Nephron (organoid): ENCODE measurements around the gene G6PD.
"Not testable (repeated sequence)": the region's sequence is repeated elsewhere in the genome, so short reads cannot be mapped to it uniquely, and the experiment has no call there.

Experiments used
- H3K27ac Mint-ChIP-seq, 3 experiments: 2 replicates each; pipeline ENCODE4 v1.8.0; 2020; ENCODE audit warnings: mixed read lengths in 3 of 3, mild to moderate bottlenecking in 2 of 3, moderate library complexity in 1 of 3
- H3K27me3 Mint-ChIP-seq: 2 replicates; pipeline ENCODE4 v1.8.0; 2021; ENCODE audit warnings: low read depth, mild to moderate bottlenecking, moderate library complexity, mixed read lengths
- H3K36me3 Mint-ChIP-seq: 2 replicates; pipeline ENCODE4 v1.8.0; 2020; ENCODE audit warnings: low read depth, mixed read lengths
- H3K4me1 Mint-ChIP-seq: 2 replicates; pipeline ENCODE4 v1.8.0; 2020; ENCODE audit warnings: mixed read lengths
- H3K4me3 Mint-ChIP-seq, 3 experiments: 2 replicates each; pipeline ENCODE4 v1.8.0; 2020; ENCODE audit warnings: mild to moderate bottlenecking in 3 of 3, mixed read lengths in 3 of 3, moderate library complexity in 2 of 3
- H3K9me3 Mint-ChIP-seq: 2 replicates; pipeline ENCODE4 v1.8.0; 2020; ENCODE audit warnings: mixed read lengths
- TF ChIP-seq, protein P1 (sequence below), 3 experiments: fragments of 200-600 bp; sonication (generic); IDR thresholded peaks; one replicate each; pipeline ENCODE4 v1.5.0; 2021; ENCODE audit warnings: antibody characterized with exemption in 3 of 3; ENCODE audit not compliant: unreplicated experiment in 3 of 3

G6PD gene

DNA sequence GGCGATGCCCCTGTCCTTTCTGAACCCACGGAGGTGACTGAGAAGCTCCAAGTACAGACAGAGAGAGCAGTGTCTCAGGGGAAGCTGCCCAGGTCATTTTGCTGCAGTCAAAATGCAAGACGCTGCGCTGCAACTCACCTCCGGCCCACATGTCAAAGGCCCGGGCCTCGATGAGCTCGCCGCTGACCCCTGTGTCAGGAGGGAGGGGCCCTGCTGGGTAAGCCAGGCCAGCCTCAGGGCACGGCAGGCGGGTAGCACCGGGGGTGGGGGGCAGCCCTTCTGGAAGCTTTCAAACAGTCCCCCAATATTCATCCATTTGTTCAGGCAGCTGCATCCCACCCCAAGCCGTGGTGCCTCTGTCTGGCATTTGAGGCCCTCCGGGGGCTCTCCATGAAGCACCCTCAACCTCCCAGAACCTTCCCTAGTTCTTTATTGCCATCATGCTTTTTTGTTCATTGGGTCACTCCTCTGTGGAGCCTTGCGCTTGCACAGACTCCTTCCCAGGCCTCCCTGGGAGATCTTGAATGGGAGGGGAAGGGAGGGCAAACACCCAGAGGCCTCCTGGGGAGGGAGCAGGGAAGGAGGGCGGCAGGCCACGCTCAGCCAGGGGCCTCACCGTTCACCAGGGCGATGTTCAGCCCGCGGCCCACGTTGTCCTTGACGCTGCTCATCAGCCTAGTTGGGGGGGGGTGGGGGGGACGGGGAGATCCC lies 38.8 kb downstream of the G6PD start:
- Mint-ChIP-seq H3K4me1 (no peaks in the 10 kb centered on the region), H3K27ac (no peak overlapping the region), H3K27me3 (peaks cover 3% of the 10 kb centered on the region), H3K9me3 (peaks cover 18% of the 10 kb centered on the region), H3K4me3 (no peak overlapping the region), H3K36me3 (peaks cover 31% of the 10 kb centered on the region)
- TF ChIP-seq, protein P1, sequence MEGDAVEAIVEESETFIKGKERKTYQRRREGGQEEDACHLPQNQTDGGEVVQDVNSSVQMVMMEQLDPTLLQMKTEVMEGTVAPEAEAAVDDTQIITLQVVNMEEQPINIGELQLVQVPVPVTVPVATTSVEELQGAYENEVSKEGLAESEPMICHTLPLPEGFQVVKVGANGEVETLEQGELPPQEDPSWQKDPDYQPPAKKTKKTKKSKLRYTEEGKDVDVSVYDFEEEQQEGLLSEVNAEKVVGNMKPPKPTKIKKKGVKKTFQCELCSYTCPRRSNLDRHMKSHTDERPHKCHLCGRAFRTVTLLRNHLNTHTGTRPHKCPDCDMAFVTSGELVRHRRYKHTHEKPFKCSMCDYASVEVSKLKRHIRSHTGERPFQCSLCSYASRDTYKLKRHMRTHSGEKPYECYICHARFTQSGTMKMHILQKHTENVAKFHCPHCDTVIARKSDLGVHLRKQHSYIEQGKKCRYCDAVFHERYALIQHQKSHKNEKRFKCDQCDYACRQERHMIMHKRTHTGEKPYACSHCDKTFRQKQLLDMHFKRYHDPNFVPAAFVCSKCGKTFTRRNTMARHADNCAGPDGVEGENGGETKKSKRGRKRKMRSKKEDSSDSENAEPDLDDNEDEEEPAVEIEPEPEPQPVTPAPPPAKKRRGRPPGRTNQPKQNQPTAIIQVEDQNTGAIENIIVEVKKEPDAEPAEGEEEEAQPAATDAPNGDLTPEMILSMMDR (IDR thresholded peaks at IDR 0.05; ENCODE audit: unreplicated experiment in 3 of 3), result no peak

DNA sequence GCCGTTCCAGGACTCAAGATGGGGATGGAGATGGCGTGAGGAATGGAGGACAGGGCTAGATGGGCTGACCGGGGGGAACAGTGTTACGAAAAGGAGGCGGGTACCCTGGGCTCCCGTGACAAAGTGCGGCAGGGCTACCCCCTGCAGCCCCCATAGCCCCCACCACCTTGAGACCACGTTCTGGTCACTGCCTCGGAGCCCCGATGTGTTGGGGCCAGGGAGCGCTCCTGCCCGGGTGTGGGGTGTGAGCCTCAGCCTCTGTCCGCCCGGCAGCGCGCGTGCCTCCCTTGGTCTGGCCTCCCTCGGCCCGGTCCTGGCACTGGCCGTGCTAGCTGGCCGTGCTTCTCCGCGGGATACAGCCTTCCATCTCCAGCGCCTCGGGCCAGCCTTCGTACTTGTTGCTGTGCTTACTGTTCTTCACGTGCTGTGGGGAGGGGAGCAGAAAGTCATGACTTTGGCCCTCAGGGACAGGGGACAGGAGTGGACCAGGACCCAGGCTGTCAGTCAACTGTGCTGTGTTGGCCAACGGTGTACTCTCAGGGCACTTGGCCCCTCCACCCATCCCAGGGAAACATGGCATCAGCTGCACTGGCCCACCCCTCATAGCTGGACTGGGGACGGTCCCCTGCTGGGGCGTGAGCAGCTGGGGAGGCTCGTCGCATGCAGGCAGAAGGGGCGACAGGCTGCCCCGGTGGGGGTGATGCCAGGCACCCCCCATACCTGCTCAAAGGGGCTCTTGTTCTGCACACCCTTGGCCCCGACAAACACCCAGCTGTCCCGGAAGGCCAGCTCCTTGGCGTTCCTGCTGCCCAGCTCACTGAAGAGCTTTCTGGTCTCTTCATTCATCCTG lies 39.9 kb downstream of the G6PD start:
- peaks cover 18% of the 10 kb centered on the region for H3K9me3 Mint-ChIP-seq
- TF ChIP-seq, protein P1 (IDR thresholded peaks at IDR 0.05; ENCODE audit: unreplicated experiment in 3 of 3), result no peak
- H3K36me3 Mint-ChIP-seq, result peaks cover 31% of the 10 kb centered on the region
- no peaks in the 10 kb centered on the region for H3K4me1 Mint-ChIP-seq
- H3K27ac Mint-ChIP-seq, result no peak overlapping the region
- H3K27me3 Mint-ChIP-seq, result peaks cover 3% of the 10 kb centered on the region
- no peak overlapping the region for H3K4me3 Mint-ChIP-seq

DNA sequence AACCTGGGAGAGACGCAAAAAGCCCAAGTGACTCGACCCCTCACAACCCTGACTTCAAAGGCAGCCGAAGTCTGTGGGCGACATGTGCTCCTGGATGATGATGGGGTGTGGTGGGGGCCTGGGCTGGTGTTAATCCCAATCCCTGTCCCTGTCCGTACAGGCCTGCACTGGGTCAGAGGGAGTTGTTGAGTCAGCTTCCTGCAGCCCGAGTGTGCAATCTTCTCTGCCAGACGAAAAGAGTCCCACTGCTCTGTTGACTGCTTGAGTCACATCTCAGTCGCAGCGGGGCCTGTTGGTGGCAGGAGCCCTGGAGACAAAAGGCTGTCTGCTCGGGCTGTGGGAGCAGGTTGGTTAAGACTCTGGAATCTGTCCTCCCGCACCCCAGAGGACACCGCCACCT lies 40.9 kb downstream of the G6PD start:
- Mint-ChIP-seq H3K4me3 (no peak overlapping the region), H3K4me1 (no peaks in the 10 kb centered on the region), H3K27me3 (peaks cover 3% of the 10 kb centered on the region), H3K9me3 (peaks cover 16% of the 10 kb centered on the region), H3K36me3 (peaks cover 26% of the 10 kb centered on the region), H3K27ac (no peak overlapping the region)
- TF ChIP-seq, protein P1 (IDR thresholded peaks at IDR 0.05; ENCODE audit: unreplicated experiment in 3 of 3), result no peak

DNA sequence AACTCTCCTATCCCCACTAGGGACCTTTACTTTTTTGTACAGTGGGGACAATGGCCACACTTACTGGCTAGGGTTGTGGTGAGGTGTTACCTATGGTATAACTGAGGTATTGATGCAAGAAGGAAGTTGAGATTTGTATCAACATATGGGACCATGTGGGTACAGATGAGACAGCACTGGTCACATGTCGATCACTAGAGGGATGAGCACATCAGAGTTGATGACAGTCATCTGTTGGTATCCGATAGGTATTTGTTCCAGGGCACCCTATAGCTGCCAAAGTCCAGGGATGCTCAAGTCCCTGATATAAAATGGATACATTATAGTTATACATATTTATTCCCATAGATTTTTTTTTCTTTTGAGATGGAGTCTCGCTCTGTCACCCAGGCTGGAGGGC lies 43.7 kb downstream of the G6PD start:
- H3K27ac Mint-ChIP-seq, result no peak overlapping the region
- H3K4me1 Mint-ChIP-seq, result no peaks in the 10 kb centered on the region
- H3K4me3 Mint-ChIP-seq, result no peak overlapping the region
- H3K27me3 Mint-ChIP-seq, result no peaks in the 10 kb centered on the region
- TF ChIP-seq, protein P1 (IDR thresholded peaks at IDR 0.05; ENCODE audit: unreplicated experiment in 3 of 3), result no peak
- H3K9me3 Mint-ChIP-seq, result peaks cover 9% of the 10 kb centered on the region
- peaks cover 10% of the 10 kb centered on the region for H3K36me3 Mint-ChIP-seq

DNA sequence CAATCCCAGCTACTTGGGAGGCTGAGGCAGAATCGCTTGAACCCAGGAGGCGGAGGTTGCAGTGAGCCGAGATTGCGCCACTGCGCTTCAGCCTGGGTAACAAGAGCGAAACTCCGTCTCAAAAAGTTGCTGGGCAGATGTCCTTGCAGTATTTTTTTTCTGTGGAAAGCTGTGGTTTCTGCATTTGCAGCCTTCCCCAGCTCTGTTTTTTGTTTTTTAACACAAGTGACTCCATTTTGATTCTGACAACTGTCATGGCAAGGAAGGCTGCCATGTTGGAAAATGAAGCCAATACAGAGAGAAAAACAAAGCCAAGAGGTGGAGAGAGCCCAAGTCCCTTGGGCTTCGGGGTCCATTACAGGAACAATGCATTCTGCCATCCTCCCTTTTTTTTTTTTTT lies 44.5 kb downstream of the G6PD start:
- Mint-ChIP-seq H3K4me3 (no peak overlapping the region), H3K36me3 (peaks cover 10% of the 10 kb centered on the region), H3K4me1 (no peaks in the 10 kb centered on the region), H3K9me3 (peaks cover 9% of the 10 kb centered on the region), H3K27ac (no peak overlapping the region), H3K27me3 (no peaks in the 10 kb centered on the region)
- TF ChIP-seq, protein P1 (IDR thresholded peaks at IDR 0.05; ENCODE audit: unreplicated experiment in 3 of 3), result no peak

DNA sequence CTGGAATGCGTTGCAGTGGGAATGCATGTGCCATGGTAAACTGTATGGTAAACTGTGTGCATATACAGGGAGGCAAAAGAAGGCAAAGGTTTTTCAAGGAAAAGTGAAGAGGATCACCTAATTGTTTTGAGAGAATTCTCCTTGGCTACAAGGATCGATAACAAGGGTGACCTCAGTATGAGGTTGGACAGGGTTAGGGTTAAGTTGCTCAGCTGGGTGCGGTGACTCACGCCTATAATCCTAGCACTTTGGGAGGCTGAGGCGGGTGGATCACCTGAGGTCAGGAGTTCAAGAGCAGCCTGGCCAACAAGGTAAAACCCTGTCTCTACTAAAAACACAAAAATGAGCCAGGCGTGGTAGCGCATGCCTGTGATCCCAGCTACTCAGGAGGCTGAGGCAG lies 45.2 kb downstream of the G6PD start:
- not testable (repeated sequence) for H3K4me3 Mint-ChIP-seq, H3K27me3 Mint-ChIP-seq, H3K4me1 Mint-ChIP-seq, H3K36me3 Mint-ChIP-seq, H3K27ac Mint-ChIP-seq, H3K9me3 Mint-ChIP-seq

DNA sequence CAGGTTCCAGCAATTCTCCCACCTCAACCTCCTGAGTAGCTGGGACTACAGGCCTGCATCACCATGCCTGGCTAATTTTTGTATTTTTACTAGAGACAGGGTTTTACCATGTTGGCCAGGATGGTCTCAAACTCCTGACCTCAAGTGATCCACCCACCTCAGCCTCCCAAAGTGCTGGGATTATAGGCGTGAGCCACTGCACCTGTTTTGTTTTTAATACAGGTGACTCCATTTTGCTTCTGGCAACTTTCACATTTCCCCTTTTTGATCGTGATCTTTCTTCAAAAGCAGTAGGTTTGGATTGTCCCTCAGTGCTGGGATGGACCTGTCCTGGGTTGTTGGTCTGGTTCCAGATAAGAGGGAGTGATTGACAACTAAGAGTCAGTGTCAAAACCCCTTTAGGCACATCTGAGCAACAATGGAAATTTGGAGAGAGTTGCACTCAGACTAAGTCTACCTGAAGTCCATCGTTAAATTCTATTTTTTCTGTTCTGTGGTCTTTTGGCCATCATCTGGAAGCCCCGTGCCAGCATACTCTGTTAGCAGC lies 50.0 kb downstream of the G6PD start:
- H3K9me3 Mint-ChIP-seq, H3K4me3 Mint-ChIP-seq, H3K27ac Mint-ChIP-seq, H3K36me3 Mint-ChIP-seq, H3K4me1 Mint-ChIP-seq, H3K27me3 Mint-ChIP-seq: not testable (repeated sequence)
